ENCODE data around the gene ACTL6B.
A peak's percentile ranks its signal among the peaks of the same experiment; 100 is the strongest.

The ACTL6B gene

DNA sequence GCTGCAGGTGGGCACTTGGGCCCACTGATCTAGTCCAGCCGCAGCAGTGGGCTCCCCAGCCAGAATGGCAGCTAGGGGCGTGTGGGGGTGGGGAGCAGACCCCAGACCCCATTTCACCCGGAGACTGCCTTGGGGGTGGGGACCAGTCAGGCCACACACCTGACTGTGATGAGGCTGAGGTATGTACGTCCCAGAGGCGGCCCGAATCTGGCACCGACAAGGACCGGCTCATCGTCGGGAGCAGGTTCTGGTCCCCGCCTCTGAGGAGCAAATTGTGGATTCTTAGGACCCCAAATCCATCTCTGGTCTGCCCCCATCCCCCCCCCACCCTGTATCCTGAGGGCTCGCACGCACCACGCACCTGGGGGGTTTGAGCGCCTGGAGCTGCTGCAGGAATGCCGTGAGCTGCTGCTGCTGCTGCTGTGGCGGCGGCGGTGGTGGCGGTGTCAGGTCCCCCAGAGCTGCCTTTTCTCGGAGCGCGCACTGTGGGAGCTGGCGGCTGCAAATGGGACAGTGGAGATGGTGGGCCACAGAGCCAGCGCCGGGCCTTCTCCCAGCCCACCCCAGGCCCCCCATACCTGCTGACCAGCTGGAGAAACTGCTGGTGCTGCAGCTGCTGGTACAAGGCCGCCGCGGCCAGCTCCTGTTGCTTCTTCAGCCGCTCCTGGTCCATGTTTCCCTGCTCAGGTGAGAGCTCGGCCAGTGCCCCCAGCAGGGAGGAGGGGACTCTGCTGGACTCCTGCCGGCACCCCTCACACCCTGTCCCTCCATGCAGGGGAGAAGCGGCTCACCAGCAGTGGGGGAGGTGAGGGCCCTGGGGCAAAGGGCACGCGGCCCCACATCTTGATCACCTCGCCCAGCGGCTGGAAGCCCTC lies 27.6 kb upstream of the ACTL6B start:
- DNase-seq = no peak

DNA sequence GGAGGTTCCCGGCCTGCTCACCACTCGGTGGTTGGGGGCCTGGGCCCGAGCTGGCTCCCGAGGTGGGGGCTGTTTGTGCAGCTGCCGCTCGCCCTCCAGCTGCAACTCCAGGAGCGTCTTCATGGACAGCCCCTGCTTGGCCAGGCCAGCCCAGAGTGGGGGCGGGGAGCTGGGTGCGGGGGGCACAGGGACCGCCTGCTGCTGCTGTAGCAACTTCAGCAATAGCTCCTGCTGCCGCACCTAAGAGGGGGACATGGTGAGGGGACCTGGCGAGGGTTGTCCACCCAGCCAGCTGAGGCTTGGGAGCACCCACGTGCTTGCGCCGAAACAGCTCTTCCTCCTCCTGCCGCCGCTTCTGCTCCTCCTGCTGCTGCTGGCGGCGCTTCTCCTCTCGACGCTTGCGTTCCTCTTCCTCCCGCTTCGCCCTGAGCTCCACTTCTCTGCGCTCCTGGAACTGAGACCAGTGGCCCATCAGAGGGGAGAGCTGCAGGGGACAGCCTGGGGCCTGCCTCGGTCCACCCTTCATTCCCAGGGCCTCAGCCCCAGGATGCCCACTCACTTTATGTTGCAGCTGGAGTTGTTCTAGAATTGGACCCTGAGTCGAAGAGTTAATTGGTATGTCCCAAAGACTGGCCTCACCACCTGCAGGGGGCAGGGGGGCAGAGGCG lies 26.9 kb upstream of the ACTL6B start:
- no peak for DNase-seq

DNA sequence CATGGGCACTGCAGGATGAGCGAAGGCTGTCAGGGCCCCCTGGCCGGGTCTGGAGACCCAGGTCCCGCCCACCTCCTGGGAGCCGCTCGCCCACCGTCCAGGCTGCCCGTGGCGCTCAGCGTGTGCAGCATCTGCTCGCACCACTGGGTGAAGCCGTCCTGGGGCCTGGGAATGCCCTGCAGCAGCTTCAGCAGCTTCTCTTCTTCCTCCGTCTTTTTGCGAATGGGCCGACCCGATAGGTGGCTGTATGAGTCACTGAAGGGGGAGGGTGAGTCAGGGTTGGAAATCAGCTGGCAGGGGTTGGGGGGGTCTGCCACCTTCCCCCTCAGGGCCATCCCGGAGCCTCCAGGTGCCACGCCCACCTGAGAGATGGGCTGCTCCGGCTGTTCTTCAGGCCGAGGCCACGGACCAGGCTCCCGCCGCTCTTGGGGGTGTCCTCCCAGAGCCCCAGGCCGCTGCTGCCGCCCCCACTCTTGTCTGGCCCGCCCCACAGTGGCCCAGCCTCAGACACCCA lies 26.0 kb upstream of the ACTL6B start:
- no peak for DNase-seq

DNA sequence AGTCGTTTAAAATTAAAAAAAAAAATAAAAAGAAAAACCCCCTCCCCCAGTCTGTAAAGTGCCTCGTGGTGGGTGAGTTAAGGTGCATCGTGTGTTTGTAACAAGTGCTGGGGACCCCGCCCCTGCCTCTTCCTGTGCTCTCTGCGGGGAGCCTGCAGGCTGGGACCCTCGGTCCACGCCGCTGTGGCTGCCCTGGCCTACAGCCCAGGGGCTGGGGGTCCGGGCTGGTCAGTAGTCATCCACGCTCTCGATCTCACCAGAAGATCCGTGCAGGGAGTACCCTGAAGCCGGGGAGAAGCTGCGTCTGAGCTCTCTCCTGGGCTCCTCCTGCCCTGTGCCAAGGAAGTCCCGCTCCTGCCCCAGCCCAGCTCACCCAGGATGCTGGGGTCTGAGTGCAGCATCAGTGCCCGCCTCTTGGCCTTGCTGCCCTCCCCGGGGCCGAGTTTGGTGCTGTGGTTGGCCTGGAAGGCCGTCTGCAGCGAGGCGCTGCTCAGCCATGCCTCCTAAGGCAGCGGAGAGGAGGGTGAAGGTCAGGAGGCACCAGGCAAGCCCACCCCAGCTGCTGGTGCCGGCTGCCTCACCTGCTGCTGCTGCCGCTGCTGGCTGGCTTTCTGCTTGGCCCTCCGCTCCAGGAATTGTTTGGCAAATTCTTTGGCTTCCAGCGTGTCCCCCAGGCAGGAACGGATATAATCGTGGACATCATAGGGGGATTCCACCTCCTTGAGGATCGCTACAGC lies 25.4 kb upstream of the ACTL6B start:
- DNase-seq = no peak

DNA sequence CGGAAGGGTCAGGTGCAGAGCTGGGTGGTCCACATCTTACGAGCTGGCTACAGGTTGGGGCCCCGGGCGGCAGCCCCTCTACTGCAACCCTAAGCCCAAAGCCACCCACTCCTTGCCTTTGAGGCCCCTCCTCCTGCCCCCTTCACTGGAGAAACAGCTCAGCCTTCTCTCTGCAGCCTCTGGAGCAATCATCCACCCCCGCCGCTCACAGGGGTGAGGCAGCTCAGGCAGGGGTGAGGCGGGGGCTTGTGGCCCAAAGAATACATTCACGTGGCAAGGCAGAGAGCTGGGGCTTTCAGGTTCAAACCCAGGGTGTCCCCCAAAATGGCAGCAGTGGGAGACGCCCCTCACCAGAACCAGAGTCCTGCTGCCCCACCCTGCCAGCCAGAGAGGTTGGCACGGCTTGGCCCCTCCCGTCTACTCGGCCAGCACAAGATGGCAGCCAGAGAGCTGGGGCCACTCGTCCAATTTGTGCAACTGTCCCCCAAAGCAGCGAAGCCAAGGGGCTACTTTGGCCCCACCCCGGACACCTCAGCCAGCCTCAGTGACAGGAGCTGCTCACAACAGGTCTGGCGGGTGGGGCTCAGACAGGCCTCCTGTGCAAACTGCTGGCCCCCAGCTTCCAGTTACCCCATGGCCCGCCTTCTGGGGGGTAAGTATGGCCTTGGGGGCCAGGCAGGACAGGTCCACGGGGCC lies 24.5 kb upstream of the ACTL6B start:
- DNase-seq = no peak

DNA sequence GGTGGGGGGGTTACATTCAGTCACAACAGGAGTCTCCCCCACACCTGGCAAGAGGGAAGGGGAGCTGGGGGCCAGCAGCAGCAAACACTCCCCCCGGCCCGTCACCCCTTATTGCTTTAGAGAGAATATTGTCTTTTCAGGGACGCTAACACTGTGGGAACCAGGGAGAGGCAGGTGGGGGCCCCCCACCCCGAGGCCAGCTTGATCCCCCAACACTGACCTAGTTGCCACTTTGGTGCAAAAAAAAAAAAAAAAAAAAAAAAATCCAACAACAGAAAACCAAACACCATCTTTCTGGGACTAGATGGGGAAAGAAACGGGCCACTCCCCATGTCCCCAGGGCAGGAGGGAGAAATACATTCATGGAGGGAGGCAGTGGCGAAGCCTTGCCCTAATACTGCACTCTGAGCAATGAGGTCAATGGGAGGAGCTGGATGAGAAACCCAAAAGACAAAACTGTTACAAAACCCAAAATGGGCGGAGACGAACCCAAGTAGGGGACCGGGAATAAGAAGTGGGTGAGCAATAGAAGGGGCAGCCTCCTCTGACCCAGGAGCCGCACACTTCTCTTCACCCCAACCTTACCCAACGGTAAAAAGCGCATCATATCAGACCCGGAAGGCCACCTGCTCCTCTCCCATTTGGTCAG lies 23.8 kb upstream of the ACTL6B start:
- no peak for DNase-seq

DNA sequence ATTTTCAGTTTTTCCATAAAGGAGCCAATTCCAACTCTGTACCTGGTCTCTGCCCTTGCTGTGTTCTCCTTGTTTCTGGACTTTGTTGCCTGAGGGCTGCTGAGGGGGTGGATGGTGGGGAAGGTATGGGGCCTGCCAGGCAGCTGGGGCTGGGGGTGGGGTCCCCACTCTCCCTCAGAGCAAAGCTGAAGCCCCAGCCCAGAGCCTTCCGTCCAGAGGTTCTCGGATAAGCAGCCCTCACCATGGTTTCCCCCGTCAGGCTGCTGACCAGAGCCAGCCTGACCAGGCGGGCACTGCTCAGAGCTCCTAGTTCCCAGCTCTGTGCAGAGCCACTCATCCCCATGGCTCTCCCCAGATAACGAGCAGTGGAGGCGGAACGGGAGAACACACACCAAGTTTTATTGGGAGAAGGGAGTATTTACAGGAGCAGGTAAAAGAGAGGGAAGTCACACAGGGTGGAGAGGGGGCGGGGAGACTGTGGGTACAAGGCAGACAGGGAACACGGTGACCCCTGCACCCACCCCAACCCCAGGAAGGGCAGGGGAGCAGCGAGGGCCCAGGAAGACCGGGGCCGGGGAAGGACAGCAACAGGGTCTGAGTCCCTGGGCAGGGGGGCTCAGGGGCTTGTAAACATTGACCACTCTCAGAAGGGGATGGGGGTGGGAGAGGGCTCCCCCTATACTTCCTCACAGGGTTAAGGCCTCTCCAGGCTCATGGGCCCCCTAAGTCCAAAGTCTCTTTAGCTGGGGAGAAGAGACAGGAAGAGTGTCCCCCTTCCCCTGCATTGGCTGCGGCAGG lies 23.1 kb upstream of the ACTL6B start:
- DNase-seq = no peak

DNA sequence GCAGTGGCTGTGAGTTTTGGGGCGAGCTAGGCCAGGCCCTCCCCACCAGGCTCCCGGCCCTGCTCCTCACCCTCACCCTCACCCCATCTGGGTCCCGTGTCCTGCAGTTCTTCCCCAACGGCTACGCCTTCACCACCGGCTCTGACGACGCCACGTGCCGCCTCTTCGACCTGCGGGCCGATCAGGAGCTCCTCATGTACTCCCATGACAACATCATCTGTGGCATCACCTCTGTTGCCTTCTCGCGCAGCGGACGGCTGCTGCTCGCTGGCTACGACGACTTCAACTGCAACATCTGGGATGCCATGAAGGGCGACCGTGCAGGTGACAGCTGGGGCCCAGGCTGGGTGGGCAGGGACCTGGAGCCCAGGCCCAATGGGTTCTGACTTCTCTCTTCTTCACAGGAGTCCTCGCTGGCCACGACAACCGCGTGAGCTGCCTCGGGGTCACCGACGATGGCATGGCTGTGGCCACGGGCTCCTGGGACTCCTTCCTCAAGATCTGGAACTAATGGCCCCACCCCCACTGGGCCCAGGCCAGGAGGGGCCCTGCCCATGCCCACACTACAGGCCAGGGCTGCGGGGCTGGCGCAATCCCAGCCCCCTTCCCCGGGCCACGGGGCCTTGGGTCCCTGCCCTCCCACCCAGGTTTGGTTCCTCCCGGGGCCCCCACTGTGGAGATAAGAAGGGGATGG lies 22.2 kb upstream of the ACTL6B start:
- no peak for DNase-seq

DNA sequence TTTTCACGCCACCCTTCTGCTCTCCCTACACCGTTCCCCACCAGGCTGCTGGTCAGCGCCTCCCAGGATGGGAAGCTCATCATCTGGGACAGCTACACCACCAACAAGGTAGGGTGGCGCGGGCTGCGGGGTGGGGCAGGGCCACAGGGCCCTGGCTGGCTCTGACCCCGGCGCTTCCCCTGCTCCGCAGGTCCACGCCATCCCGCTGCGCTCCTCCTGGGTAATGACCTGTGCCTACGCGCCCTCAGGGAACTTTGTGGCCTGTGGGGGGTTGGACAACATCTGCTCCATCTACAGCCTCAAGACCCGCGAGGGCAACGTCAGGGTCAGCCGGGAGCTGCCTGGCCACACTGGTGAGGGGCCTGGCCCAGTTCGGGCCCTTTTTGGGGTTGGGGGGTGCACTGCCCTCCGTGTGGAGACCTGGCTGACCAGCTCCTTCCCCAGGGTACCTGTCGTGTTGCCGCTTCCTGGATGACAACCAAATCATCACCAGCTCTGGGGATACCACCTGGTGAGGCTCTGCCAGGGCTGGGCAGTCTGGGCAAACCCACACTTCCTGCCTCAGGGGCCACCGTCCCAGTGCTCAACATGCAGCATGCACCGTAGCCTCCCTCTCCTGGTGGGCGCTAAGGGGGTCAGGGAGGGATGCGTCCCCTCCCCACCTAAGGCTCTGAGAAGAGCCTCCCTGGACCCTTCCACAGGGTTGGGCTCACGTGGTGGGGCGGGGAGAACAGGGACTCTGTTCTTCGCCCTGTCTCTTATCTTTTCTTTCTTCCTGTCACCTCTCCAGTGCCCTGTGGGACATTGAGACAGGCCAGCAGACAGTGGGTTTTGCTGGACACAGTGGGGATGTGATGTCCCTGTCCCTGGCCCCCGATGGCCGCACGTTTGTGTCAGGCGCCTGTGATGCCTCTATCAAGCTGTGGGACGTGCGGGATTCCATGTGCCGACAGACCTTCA lies 21.3 kb upstream of the ACTL6B start:
- no peak for DNase-seq

DNA sequence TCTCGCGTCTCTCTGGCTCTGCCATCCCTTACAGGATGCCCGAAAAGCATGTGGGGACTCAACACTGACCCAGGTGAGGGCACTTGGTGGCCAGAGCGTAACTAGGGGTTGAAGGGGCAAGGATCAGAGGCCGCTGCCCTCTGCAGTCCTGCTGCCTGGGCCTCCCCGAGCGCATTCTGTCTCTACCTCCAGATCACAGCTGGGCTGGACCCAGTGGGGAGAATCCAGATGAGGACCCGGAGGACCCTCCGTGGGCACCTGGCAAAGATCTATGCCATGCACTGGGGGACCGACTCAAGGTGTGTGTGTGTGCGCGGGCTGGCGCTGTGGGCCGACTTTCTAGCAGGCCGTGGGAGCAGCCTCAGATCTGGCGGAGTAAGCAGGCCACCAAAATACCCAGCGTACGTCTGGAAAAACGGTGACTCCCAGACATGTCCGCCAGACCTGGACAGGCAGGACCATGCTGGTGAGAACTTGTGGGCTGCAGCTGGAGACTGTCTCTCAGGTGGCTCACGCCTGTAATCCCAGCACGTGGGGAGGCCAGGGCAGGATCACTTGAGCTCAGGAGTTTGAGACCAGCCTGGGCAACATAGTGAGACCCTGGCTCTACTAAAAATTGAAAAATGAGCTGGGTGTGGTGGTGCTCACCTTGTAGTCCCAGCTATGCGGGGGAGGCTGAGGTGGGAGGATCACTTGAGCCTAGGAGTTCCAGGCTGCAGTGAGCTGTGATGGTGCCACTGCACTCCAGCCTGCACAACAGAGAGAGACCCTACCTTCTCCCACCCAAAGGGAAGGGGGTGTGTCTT lies 20.5 kb upstream of the ACTL6B start:
- DNase-seq = no peak

DNA sequence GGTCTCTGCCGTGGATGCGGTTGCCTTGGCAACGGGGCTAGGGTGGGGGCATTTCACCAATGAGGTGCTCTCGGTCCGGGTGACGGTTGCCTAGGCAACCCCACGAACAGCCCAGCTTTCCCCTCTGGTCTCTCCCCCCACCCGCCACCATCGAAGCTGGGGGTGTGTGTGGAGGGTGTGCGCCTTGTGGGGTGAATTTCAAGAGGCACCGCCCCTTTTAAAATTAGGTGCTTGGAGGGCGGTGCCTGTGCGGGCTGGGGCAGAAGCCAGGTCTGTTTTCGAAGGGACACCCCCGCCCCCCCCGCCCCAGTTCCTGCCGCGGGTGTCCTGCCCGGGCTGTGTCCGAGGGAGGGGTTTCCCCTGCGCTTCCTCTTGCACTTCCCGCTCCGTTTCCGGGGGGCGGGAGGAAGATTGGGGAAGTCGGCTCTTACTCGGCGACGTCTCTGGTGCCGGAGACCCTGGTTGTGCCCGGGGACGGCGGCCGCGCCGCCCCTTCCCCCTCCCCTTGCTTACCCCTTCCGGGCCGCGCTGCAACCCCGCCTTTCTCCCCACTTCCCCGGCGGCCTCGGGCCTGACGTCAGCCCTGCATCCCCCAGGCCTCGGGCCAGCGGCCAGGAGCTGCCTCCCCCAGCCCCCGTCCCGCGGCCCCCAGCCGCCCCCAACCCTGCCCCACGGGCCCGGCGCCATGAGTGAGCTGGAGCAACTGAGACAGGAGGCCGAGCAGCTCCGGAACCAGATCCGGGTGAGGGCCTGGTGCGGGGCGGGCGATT lies 19.5 kb upstream of the ACTL6B start:
- peak; percentile 70 for DNase-seq

DNA sequence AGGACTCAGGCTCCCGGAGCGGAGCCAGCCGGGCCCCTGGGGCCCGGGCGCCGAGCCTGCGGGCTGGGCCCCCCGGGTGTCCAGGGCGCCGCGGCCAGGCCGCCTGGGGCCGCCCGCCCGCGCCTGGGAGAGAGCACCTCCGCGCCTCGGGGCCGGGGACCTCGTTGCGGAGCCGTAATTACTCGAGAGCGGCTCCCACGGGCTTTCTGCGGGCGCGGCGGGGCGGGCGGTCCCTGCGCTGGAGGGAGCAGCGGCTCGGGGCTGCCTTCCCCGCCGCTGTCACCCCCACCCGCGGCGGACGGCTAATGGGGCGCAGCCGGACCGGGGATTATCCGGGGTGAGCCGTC lies 18.8 kb upstream of the ACTL6B start:
- DNase-seq = peak; percentile 52

DNA sequence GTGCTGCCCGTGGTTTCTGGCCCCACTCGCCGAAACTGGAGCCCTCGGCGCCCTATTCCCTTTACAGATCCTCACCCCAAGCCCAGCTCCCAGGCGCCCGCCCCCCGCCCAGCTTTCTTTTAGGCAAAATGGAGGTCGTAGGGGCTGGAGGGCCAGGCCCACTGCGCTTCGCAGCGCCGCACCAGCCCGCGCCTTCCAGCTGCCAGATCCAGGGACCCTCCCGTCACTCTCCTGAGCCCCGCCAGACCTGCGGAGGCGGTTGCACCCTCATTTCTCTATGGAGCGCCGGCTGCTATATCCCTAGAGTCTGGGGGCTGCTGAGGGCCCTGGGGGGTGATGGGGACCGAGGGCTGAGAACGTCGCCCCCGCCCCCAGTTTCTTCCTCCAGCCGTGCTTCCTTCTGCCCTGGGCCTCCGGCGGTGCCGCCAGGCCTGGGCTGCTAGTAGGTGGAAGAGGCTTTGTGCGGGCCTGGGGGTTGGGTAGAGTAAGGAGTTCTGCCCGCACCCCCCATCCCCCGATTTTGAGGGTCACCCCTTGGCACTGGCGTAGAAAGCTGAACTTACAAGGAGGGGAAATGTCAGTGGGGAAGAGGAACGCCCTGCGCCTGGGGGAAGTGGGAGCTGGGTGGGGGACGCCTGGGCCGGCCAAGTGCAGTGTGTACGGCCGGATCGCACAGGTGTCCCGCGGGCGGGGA lies 18.3 kb upstream of the ACTL6B start:
- no peak for DNase-seq

DNA sequence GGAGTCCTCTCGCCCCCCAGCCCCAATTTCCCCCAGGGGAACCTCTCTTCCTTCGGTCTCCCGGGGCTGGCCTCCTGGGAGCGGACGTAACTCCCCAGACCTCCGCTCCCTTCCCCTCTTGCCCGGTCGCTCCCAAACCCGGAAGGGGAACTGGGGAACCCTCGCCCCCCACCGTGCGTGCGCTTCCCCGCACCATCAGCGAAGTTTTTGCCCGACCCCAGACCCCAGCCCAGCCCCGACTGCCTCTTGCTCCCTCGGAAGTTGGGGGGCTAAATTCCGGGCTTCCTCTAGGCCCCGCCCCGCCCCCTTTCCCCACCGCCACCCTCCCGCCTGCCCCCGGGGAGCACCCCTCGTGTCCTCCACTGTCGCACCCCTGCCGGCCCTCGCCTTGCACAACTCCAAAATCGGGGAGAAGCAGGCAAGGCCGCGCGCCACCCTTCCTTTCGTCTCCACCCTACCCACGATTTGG lies 17.7 kb upstream of the ACTL6B start:
- peak; percentile 45 for DNase-seq

DNA sequence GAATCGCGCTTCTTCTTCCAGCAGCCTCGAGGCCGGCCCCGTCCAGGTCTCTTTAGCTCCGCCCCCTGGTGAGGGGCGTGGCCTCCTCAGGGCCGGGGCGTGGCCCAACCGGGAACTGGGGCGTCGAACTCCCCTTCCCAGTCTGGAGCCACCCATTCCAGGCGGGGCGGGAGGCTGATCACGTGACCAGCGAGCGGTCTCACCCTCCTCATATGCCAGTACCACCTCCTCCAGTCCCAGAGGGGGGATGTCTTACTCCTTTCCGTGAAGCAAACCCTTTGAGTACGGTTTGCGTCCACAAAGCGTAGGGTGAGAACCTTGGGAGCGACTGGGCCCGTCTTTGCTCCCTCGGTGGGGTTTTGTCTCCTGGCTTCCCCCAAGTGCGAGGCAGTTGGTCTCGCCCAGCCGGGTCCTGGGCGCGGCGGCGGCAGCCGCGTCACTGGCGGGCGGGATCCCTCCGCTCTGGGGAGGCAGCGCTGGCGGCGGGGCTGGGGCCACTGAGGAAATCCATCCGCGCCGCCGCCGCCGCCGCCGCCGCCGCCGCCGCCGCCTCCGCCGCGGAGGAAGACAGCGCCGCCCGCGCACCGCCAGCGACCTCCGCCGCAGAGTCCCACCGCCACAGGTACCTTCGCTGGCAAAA lies 17.2 kb upstream of the ACTL6B start, which contains the start of gene GNB2:
GNB2 (plus strand) TSS at position 439 of the 640 bp plus-strand sequence. CDS start 2,526 bp downstream, outside the sequence.
- DNase-seq = peak; percentile 99

All from stimulated activated CD4-positive, alpha-beta T cell treated with anti-CD3 and anti-CD28 coated beads, Interleukin-4, amount 100 ng/mL, for 1 hour (primary cell).